GM23338 (cell line): ENCODE measurements around the gene CNGB1.

Experiments used
- CTCF ChIP-seq, 2 experiments: fragments of 200-600 bp in 1 of 2; sonication (generic) in 1 of 2; conservative IDR thresholded peaks; 2 replicates each; pipeline versions ENCODE4 v1.5.1 to v1.6.1; 2016 to 2017; ENCODE audit warnings: antibody characterized with exemption in 2 of 2, low read depth in 2 of 2, mild to moderate bottlenecking in 2 of 2, moderate library complexity in 1 of 2
- EZH2 ChIP-seq: fragments of 200-600 bp; sonication (generic); IDR thresholded peaks from one replicate; pipeline ENCODE4 v1.8.0; 2017; ENCODE audit warnings: antibody characterized with exemption, mild to moderate bottlenecking, low read depth; ENCODE audit not compliant: unreplicated experiment
- EZH2phosphoT487 ChIP-seq: fragments of 200-600 bp; sonication (generic); IDR thresholded peaks from one replicate; pipeline ENCODE4 v1.8.1; 2018; ENCODE audit warnings: antibody characterized with exemption; ENCODE audit not compliant: unreplicated experiment
- POLR2AphosphoS5 ChIP-seq: IDR thresholded peaks from 2 replicates; pipeline ENCODE4 v1.6.1; 2016; ENCODE audit warnings: antibody characterized with exemption, low read depth
- REST ChIP-seq: IDR thresholded peaks from one replicate; pipeline ENCODE4 v1.6.1; 2018; ENCODE audit warnings: antibody characterized with exemption; ENCODE audit not compliant: unreplicated experiment

GRCh38 chr16:57997528-57998265, 26.8 kb upstream of the CNGB1 start:
- TF ChIP-seq CTCF (conservative IDR thresholded peaks at IDR 0.05; ENCODE audit: low read depth in 2 of 2), result no peak
- no peak for TF ChIP-seq REST
- no peak for TF ChIP-seq EZH2
- TF ChIP-seq EZH2phosphoT487, result no peak
- no peak for TF ChIP-seq POLR2AphosphoS5
